K562 (cell line): Measurements from ENCODE around the gene TMEM204. TPM values are rescaled to one million over a fixed set of nuclear protein-coding genes. Genes with fewer than 3 reads are reported as not detected.

ENCODE experiments used
- ATAC-seq: fragments of 200-7000 bp; cut with Tn5 transposase; 3 replicates; pipeline ENCODE4 v1.9.1; 2020; ENCODE audit warnings: moderate library complexity
- BruUV-seq: library from RNA; stranded (reverse); fragments of 400-500 nt; replicated peaks from 2 replicates; lab custom pipeline; 2021; lab: Mats Ljungman, UMichigan
- CTCF ChIA-PET: fragments of 300-600 bp; formaldehyde crosslinking; extraction: SDS; loops from one replicate; lab custom pipeline; 2021; ENCODE audit warnings: low intra/inter-chr PET ratio; lab: Yijun Ruan, JAX
- POLR2A ChIA-PET: fragments of 300-600, 350-650 bp; sonication (Branson Sonifier 250); formaldehyde crosslinking; extraction: SDS; loops from one replicate; lab custom pipeline; 2021; ENCODE audit warnings: antibody characterized with exemption, inconsistent platforms; lab: Yijun Ruan, JAX
- DNase-seq, 4 experiments: peaks; one replicate each; pipeline versions ENCODE4 v3.0.0 to v3.0.0-alpha.2; 2011 to 2018; ENCODE audit warnings: low spot score in 3 of 4, mixed read lengths in 3 of 4; ENCODE audit errors: extremely low read depth in 1 of 4
- FAIRE-seq: peaks from 2 replicates; lab custom pipeline; 2011; peaks lifted over from hg19 to GRCh38; lab: Jason Lieb, UNC
- H2AFZ ChIP-seq: 2 replicates; pipeline ENCODE4 v1.6.0; 2011; ENCODE audit warnings: low read depth, low read length, control low read depth, inconsistent platforms
- H3K27ac ChIP-seq: fragments of 200-600 bp; 3 replicates; pipeline ENCODE4 v1.8.0; 2011; ENCODE audit warnings: low read depth, mild to moderate bottlenecking, control low read depth, inconsistent platforms, low read length, moderate library complexity, mixed read lengths; ENCODE audit errors: extremely low read depth
- H3K27me3 ChIP-seq, 2 experiments: fragments of 300-600 bp in 1 of 2; 2 replicates in 1 of 2; 3 replicates in 1 of 2; pipeline versions ENCODE4 v1.6.0 to v1.8.0; 2011; ENCODE audit warnings: inconsistent platforms in 2 of 2, low read length in 2 of 2, mild to moderate bottlenecking in 1 of 2, mixed read lengths in 1 of 2, moderate library complexity in 1 of 2; ENCODE audit not compliant: control insufficient read depth in 2 of 2, insufficient read depth in 2 of 2
- H3K36me3 ChIP-seq: fragments of 300-600 bp; 3 replicates; pipeline ENCODE4 v1.8.0; 2011; ENCODE audit warnings: mild to moderate bottlenecking, low read length, inconsistent platforms; ENCODE audit not compliant: control insufficient read depth, insufficient read depth
- H3K4me1 ChIP-seq, 2 experiments: fragments of 200-600 bp in 1 of 2; replicated peaks in 1 of 2; 2 replicates in 1 of 2; 3 replicates in 1 of 2; pipeline versions ENCODE4 v1.5.1 to v1.8.0; 2011; ENCODE audit warnings: inconsistent platforms in 2 of 2, low read length in 2 of 2, mild to moderate bottlenecking in 1 of 2, mixed read lengths in 1 of 2, moderate library complexity in 1 of 2; ENCODE audit not compliant: control insufficient read depth in 2 of 2, insufficient read depth in 2 of 2
- H3K4me2 ChIP-seq: 2 replicates; pipeline ENCODE4 v1.6.1; 2011; ENCODE audit warnings: low read length, control low read depth, inconsistent platforms, mixed read lengths; ENCODE audit not compliant: insufficient read depth
- H3K4me3 ChIP-seq: fragments of 200-600 bp; sonication (generic), shearing (Covaris generic); 2 replicates; pipeline ENCODE4 v1.5.1; 2016; ENCODE audit warnings: control low read depth, inconsistent platforms
- H3K79me2 ChIP-seq: fragments of 200-600 bp; 3 replicates; pipeline ENCODE4 v1.8.0; 2011; ENCODE audit warnings: low read length, inconsistent platforms; ENCODE audit not compliant: control insufficient read depth, insufficient read depth
- H3K9ac ChIP-seq, 2 experiments: 2 replicates each; pipeline versions ENCODE4 v1.6.0 to v1.6.1; 2011; ENCODE audit warnings: low read depth in 2 of 2, low read length in 2 of 2, control low read depth in 1 of 2, inconsistent platforms in 1 of 2, mild to moderate bottlenecking in 1 of 2, mixed read lengths in 1 of 2; ENCODE audit not compliant: insufficient read depth in 1 of 2
- H3K9me1 ChIP-seq: one replicate; pipeline ENCODE4 v1.6.0; 2011; ENCODE audit warnings: inconsistent platforms, mild to moderate bottlenecking, low read length, moderate library complexity; ENCODE audit not compliant: control insufficient read depth, insufficient read depth
- H3K9me3 ChIP-seq: replicated peaks from 2 replicates; pipeline ENCODE4 v1.5.1; 2011; ENCODE audit warnings: low read depth, low read length, inconsistent platforms; ENCODE audit not compliant: control insufficient read depth, insufficient read depth
- H4K20me1 ChIP-seq: replicated peaks from 2 replicates; pipeline ENCODE4 v1.6.1; 2011; ENCODE audit warnings: low read length, inconsistent platforms, mixed read lengths; ENCODE audit not compliant: control insufficient read depth, insufficient read depth
- FOXA1 ChIP-seq: fragments of 450-650 bp; IDR thresholded peaks from 2 replicates; pipeline ENCODE4 v1.6.1; 2016; ENCODE audit warnings: mild to moderate bottlenecking, borderline replicate concordance
- HNRNPLL ChIP-seq: fragments of 200-400 bp; formaldehyde crosslinking; IDR thresholded peaks from 2 replicates; pipeline ENCODE4 v1.6.1; 2017; ENCODE audit warnings: low read length, low read depth, mild to moderate bottlenecking; ENCODE audit not compliant: poor library complexity, severe bottlenecking
- NFRKB ChIP-seq: fragments of 450-650 bp; IDR thresholded peaks from 2 replicates; pipeline ENCODE4 v1.6.1; 2016; ENCODE audit warnings: low read depth
- ZNF165 ChIP-seq: fragments of 250-450 bp; sonication (Bioruptor Pico); IDR thresholded peaks from 2 replicates; pipeline ENCODE4 v1.4.0; 2020; ENCODE audit warnings: borderline replicate concordance
- ZNF696 ChIP-seq: fragments of 250-450 bp; sonication (Bioruptor Pico); conservative IDR thresholded peaks from 2 replicates; pipeline ENCODE4 v1.4.0; 2020; ENCODE audit warnings: mild to moderate bottlenecking, moderate library complexity
- WGBS: fragments of 100-300 bp; shearing (Covaris generic); methylation state at CpG from one replicate; pipeline ENCODE4 v1.1.6; 2016; ENCODE audit warnings: low coverage, mixed read lengths; ENCODE audit not compliant: insufficient coverage; ENCODE audit errors: missing lambda C conversion rate; 5-methylcytosine and 5-hydroxymethylcytosine counted together
- in situ Hi-C: fragments of 300-500 bp; cut with MboI; formaldehyde crosslinking; loops from 4 replicates; pipeline ENCODE4 v1.15.0; 2018; ENCODE audit warnings: inconsistent platforms, mixed read lengths
- intact Hi-C: fragments of 100-400 bp; cut with micrococcal nuclease; formaldehyde crosslinking; loops from 2 replicates; pipeline ENCODE4 v1.14.2; 2022
- polyA plus RNA-seq, 8 experiments: library from polyadenylated mRNA; depleted of rRNA in 4 of 8; stranded (reverse) in 5 of 8; unstranded in 3 of 8; fragments of >200 nt; fragmentation: Nextera tagmentation in 2 of 8; fragmentation: Illumina TruSeq in 1 of 8; extraction: Ambion mirVana in 2 of 8; extraction: Trizol in 1 of 8; gene quantifications; 2 replicates each; pipeline versions ENCODE4 v1.2.1 to v1.2.3, GENCODE V29; 2011 to 2014; ENCODE audit warnings: inconsistent platforms in 1 of 8, missing spikeins in 1 of 8
- total RNA-seq, 7 experiments: library from RNA; depleted of rRNA in 6 of 7; stranded (reverse); fragments of >200 nt in 6 of 7; fragmentation: Illumina TruSeq in 2 of 7; extraction: Trizol in 2 of 7; gene quantifications; 2 replicates each; pipeline versions ENCODE4 v1.2.1 to v1.2.3, GENCODE V29; 2011 to 2021; ENCODE audit warnings: low replicate concordance in 1 of 7
- TF ChIP-seq, protein P1 (sequence below), 2 experiments: fragments of 150-350 bp in 1 of 2; IDR thresholded peaks; 2 replicates each; pipeline ENCODE4 v1.6.1; 2012 to 2016; ENCODE audit warnings: low read depth in 2 of 2, low read length in 2 of 2, mild to moderate bottlenecking in 1 of 2, moderate library complexity in 1 of 2
- TF ChIP-seq, protein P2 (sequence below): fragments of 450-650 bp; formaldehyde crosslinking; conservative IDR thresholded peaks from 2 replicates; pipeline ENCODE4 v1.4.0; 2022; ENCODE audit warnings: mild to moderate bottlenecking, missing genetic modification characterization
- TF ChIP-seq, protein P3 (sequence below): sonication (generic); formaldehyde crosslinking; IDR thresholded peaks from 2 replicates; pipeline ENCODE4 v1.8.0; 2023; ENCODE audit warnings: missing genetic modification reagents, mild to moderate bottlenecking, borderline replicate concordance
- TF ChIP-seq, protein P4 (sequence below): fragments of 250-450 bp; sonication (Bioruptor Pico); IDR thresholded peaks from 2 replicates; pipeline ENCODE4 v1.5.1; 2021; ENCODE audit warnings: mild to moderate bottlenecking

The TMEM204 gene
- total and polyA plus RNA-seq, 9 of the 15 experiments (the other 6 are each of a cell fraction or from before 2014, with no cell fraction given), result 0.04 to 0.18 TPM; not detected in 7

DNA sequence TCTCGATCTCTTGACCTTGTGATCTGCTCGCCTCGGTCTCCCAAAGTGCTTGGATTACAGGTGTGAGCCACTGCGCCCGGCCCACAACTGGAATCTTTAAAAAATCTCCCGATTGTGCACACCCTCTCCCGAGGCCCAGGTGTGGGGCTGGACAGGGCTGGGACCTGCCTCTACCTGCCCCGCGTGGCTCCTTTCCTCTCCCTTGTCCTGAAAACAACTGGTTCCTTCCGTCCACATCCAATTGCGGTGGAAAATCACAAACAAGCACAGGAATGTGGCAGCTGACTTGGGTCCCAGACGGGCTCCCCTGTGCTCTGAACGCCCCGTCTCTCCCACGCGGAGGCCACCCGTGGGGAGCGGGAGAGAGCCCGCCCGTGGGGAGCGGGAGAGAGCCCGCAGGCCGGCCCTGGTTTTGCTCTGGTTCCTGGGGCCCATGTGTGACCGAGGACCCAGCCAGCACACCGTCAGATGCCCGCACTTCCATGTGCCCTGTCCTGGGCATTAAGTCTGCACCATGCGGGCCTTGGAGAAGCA, 3.0 kb upstream of the TMEM204 start:
- POLR2A ChIA-PET, result no interaction called here
- Histone ChIP-seq H3K4me3 (no peak overlapping the region), H3K27me3 (peaks cover 19 to 78% of the 10 kb centered on the region in 2 experiments; a peak in 4 of 5 replicates), H3K27ac (no peak overlapping the region), H3K4me2 (no peak overlapping the region), H4K20me1 (peaks cover 14% of the 10 kb centered on the region), H2AFZ (no peak overlapping the region), H3K79me2 (no peaks in the 10 kb centered on the region), H3K4me1 (peaks cover 4 to 73% of the 10 kb centered on the region in 2 experiments; a peak in 3 of 5 replicates), H3K9me3 (no peaks in the 10 kb centered on the region), H3K9ac (peak overlapping the region in 1 of 2 experiments; percentile 43; a peak in 1 of 4 replicates), H3K36me3 (no peaks in the 10 kb centered on the region), H3K9me1 (no peaks in the 10 kb centered on the region)
- in situ Hi-C loops, result no loop called here
- intact Hi-C loops, result no loop called here
- CTCF ChIA-PET, result no interaction called here
- BruUV-seq, result no TSS peak
- 47% methylated on average over 10 of the region's 27 CpGs for WGBS
- ATAC-seq, result no peak
- DNase-seq, result no peak
- no peak for FAIRE-seq
- TF ChIP-seq, protein P1, sequence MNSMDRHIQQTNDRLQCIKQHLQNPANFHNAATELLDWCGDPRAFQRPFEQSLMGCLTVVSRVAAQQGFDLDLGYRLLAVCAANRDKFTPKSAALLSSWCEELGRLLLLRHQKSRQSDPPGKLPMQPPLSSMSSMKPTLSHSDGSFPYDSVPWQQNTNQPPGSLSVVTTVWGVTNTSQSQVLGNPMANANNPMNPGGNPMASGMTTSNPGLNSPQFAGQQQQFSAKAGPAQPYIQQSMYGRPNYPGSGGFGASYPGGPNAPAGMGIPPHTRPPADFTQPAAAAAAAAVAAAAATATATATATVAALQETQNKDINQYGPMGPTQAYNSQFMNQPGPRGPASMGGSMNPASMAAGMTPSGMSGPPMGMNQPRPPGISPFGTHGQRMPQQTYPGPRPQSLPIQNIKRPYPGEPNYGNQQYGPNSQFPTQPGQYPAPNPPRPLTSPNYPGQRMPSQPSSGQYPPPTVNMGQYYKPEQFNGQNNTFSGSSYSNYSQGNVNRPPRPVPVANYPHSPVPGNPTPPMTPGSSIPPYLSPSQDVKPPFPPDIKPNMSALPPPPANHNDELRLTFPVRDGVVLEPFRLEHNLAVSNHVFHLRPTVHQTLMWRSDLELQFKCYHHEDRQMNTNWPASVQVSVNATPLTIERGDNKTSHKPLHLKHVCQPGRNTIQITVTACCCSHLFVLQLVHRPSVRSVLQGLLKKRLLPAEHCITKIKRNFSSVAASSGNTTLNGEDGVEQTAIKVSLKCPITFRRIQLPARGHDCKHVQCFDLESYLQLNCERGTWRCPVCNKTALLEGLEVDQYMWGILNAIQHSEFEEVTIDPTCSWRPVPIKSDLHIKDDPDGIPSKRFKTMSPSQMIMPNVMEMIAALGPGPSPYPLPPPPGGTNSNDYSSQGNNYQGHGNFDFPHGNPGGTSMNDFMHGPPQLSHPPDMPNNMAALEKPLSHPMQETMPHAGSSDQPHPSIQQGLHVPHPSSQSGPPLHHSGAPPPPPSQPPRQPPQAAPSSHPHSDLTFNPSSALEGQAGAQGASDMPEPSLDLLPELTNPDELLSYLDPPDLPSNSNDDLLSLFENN (IDR thresholded peaks at IDR 0.05; ENCODE audit: low read depth in 2 of 2, low read length in 2 of 2), result no peak
- no peak for TF ChIP-seq ZNF165
- TF ChIP-seq FOXA1, result no peak
- TF ChIP-seq, protein P2, sequence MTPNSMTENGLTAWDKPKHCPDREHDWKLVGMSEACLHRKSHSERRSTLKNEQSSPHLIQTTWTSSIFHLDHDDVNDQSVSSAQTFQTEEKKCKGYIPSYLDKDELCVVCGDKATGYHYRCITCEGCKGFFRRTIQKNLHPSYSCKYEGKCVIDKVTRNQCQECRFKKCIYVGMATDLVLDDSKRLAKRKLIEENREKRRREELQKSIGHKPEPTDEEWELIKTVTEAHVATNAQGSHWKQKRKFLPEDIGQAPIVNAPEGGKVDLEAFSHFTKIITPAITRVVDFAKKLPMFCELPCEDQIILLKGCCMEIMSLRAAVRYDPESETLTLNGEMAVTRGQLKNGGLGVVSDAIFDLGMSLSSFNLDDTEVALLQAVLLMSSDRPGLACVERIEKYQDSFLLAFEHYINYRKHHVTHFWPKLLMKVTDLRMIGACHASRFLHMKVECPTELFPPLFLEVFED (CRISPR knock-in tag), result no peak
- TF ChIP-seq, protein P3, sequence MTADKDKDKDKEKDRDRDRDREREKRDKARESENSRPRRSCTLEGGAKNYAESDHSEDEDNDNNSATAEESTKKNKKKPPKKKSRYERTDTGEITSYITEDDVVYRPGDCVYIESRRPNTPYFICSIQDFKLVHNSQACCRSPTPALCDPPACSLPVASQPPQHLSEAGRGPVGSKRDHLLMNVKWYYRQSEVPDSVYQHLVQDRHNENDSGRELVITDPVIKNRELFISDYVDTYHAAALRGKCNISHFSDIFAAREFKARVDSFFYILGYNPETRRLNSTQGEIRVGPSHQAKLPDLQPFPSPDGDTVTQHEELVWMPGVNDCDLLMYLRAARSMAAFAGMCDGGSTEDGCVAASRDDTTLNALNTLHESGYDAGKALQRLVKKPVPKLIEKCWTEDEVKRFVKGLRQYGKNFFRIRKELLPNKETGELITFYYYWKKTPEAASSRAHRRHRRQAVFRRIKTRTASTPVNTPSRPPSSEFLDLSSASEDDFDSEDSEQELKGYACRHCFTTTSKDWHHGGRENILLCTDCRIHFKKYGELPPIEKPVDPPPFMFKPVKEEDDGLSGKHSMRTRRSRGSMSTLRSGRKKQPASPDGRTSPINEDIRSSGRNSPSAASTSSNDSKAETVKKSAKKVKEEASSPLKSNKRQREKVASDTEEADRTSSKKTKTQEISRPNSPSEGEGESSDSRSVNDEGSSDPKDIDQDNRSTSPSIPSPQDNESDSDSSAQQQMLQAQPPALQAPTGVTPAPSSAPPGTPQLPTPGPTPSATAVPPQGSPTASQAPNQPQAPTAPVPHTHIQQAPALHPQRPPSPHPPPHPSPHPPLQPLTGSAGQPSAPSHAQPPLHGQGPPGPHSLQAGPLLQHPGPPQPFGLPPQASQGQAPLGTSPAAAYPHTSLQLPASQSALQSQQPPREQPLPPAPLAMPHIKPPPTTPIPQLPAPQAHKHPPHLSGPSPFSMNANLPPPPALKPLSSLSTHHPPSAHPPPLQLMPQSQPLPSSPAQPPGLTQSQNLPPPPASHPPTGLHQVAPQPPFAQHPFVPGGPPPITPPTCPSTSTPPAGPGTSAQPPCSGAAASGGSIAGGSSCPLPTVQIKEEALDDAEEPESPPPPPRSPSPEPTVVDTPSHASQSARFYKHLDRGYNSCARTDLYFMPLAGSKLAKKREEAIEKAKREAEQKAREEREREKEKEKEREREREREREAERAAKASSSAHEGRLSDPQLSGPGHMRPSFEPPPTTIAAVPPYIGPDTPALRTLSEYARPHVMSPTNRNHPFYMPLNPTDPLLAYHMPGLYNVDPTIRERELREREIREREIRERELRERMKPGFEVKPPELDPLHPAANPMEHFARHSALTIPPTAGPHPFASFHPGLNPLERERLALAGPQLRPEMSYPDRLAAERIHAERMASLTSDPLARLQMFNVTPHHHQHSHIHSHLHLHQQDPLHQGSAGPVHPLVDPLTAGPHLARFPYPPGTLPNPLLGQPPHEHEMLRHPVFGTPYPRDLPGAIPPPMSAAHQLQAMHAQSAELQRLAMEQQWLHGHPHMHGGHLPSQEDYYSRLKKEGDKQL (CRISPR knock-in tag), result no peak
- TF ChIP-seq HNRNPLL, result no peak
- TF ChIP-seq NFRKB, result no peak
- no peak for TF ChIP-seq ZNF696 (CRISPR knock-in tag)
- TF ChIP-seq, protein P4, sequence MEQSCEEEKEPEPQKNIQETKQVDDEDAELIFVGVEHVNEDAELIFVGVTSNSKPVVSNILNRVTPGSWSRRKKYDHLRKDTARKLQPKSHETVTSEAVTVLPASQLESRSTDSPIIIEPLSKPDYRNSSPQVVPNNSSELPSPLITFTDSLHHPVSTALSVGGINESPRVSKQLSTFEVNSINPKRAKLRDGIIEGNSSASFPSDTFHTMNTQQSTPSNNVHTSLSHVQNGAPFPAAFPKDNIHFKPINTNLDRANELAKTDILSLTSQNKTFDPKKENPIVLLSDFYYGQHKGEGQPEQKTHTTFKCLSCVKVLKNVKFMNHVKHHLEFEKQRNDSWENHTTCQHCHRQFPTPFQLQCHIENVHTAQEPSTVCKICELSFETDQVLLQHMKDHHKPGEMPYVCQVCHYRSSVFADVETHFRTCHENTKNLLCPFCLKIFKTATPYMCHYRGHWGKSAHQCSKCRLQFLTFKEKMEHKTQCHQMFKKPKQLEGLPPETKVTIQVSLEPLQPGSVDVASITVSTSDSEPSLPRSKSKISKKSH (CRISPR knock-in tag), result no peak
